Neural progenitor cell (in vitro differentiated cells): ENCODE data around the gene SLC35C1. TPM values are rescaled to one million over a fixed set of nuclear protein-coding genes. Genes with fewer than 3 reads are reported as not detected.

Experiments
- DNase-seq: peaks from one replicate; pipeline ENCODE4 v3.0.0-alpha.2; 2016; ENCODE audit warnings: low spot score
- H2AFZ ChIP-seq: fragments of 200-600 bp; sonication (generic); replicated peaks from 2 replicates; pipeline ENCODE4 v1.6.1; 2016; ENCODE audit warnings: antibody characterized with exemption
- H3F3A ChIP-seq: fragments of 200-600 bp; sonication (generic); 2 replicates; pipeline ENCODE4 v1.6.1; 2016; ENCODE audit warnings: antibody characterized with exemption, low read depth
- H3K27ac ChIP-seq: fragments of 200-600 bp; sonication (generic); 2 replicates; pipeline ENCODE4 v1.5.1; 2016; ENCODE audit warnings: mild to moderate bottlenecking
- H3K27me3 ChIP-seq: fragments of 200-600 bp; sonication (generic); 2 replicates; pipeline ENCODE4 v1.6.1; 2016; ENCODE audit warnings: mild to moderate bottlenecking, moderate library complexity
- H3K36me3 ChIP-seq: fragments of 200-600 bp; sonication (generic); 2 replicates; pipeline ENCODE4 v1.5.1; 2016
- H3K4me1 ChIP-seq: fragments of 200-600 bp; sonication (generic); 2 replicates; pipeline ENCODE4 v1.6.1; 2016; ENCODE audit warnings: mixed run types
- H3K4me2 ChIP-seq: fragments of 200-600 bp; sonication (generic); 2 replicates; pipeline ENCODE4 v1.6.1; 2016
- H3K4me3 ChIP-seq: fragments of 200-600 bp; sonication (generic); 2 replicates; pipeline ENCODE4 v1.5.1; 2016
- H3K79me2 ChIP-seq: fragments of 200-600 bp; sonication (generic); 2 replicates; pipeline ENCODE4 v1.6.1; 2016; ENCODE audit warnings: low read depth
- H3K9ac ChIP-seq: fragments of 200-600 bp; sonication (generic); 2 replicates; pipeline ENCODE4 v1.6.1; 2016
- H3K9me3 ChIP-seq: fragments of 200-600 bp; sonication (generic); 2 replicates; pipeline ENCODE4 v1.5.1; 2016; ENCODE audit warnings: low read depth
- H4K20me1 ChIP-seq: fragments of 200-600 bp; sonication (generic); 2 replicates; pipeline ENCODE4 v1.6.1; 2016; ENCODE audit warnings: low read depth
- H3K27ac Mint-ChIP-seq: 3 replicates; pipeline ENCODE4 v1.8.0; 2021; ENCODE audit warnings: mixed read lengths
- H3K27me3 Mint-ChIP-seq: 2 replicates; pipeline ENCODE4 v1.8.0; 2022; ENCODE audit warnings: low read depth, mild to moderate bottlenecking, inconsistent platforms, moderate library complexity, mixed read lengths; ENCODE audit not compliant: insufficient read depth
- H3K36me3 Mint-ChIP-seq: 3 replicates; pipeline ENCODE4 v1.8.0; 2021; ENCODE audit warnings: mixed read lengths
- H3K4me1 Mint-ChIP-seq: 3 replicates; pipeline ENCODE4 v1.8.0; 2021; ENCODE audit warnings: mixed read lengths
- H3K4me3 Mint-ChIP-seq: 3 replicates; pipeline ENCODE4 v1.8.0; 2021; ENCODE audit warnings: mild to moderate bottlenecking, moderate library complexity, mixed read lengths
- H3K9me3 Mint-ChIP-seq: 3 replicates; pipeline ENCODE4 v1.8.0; 2020; ENCODE audit warnings: mixed read lengths
- CTCF ChIP-seq: fragments of 200-600 bp; sonication (generic); IDR thresholded peaks from 2 replicates; pipeline ENCODE4 v1.5.1; 2017; ENCODE audit warnings: antibody characterized with exemption, mild to moderate bottlenecking
- EZH2 ChIP-seq: fragments of 200-600 bp; sonication (generic); IDR thresholded peaks from 2 replicates; pipeline ENCODE4 v1.6.1; 2017; ENCODE audit warnings: antibody characterized with exemption, mild to moderate bottlenecking, moderate library complexity
- EZH2phosphoT487 ChIP-seq: fragments of 200-600 bp; sonication (generic); IDR thresholded peaks from 2 replicates; pipeline ENCODE4 v1.6.1; 2017; ENCODE audit warnings: antibody characterized with exemption
- total RNA-seq: library from RNA; depleted of rRNA; stranded (reverse); fragments of >200 nt; gene quantifications from 2 replicates; pipeline ENCODE4 v1.2.3, GENCODE V29; 2015; ENCODE audit warnings: low replicate concordance

SLC35C1 gene
- total RNA-seq, 1 donor from 2014 or later = 1.3 TPM

GRCh38 chr11:45788887-45789286 is 16.1 kb upstream of the SLC35C1 start:
- H2AFZ ChIP-seq = no peak overlapping the region
- H3K27me3 ChIP-seq = peaks cover 5% of the 10 kb centered on the region
- H3K79me2 ChIP-seq = no peaks in the 10 kb centered on the region
- no peak overlapping the region for H3K4me2 ChIP-seq
- no peak overlapping the region for H3K9ac ChIP-seq
- H3K4me1 ChIP-seq = no peaks in the 10 kb centered on the region
- peaks cover 6% of the 10 kb centered on the region for H3K9me3 Mint-ChIP-seq
- peaks cover 3% of the 10 kb centered on the region for H3K27me3 Mint-ChIP-seq
- no peaks in the 10 kb centered on the region for H4K20me1 ChIP-seq
- no peak overlapping the region for H3K4me3 ChIP-seq
- no peak overlapping the region for H3K27ac Mint-ChIP-seq
- no peaks in the 10 kb centered on the region for H3F3A ChIP-seq
- TF ChIP-seq EZH2 (no peak), EZH2phosphoT487 (no peak), CTCF (no peak)
- no peak overlapping the region for H3K27ac ChIP-seq
- no peaks in the 10 kb centered on the region for H3K4me1 Mint-ChIP-seq
- no peaks in the 10 kb centered on the region for H3K9me3 ChIP-seq
- H3K4me3 Mint-ChIP-seq = no peak overlapping the region
- H3K36me3 Mint-ChIP-seq = no peaks in the 10 kb centered on the region
- DNase-seq = no peak
- no peaks in the 10 kb centered on the region for H3K36me3 ChIP-seq

GRCh38 chr11:45791524-45791923 is 13.4 kb upstream of the SLC35C1 start:
- Histone ChIP-seq H4K20me1 (no peaks in the 10 kb centered on the region), H3K4me1 (no peaks in the 10 kb centered on the region), H3K27me3 (no peaks in the 10 kb centered on the region), H3F3A (no peaks in the 10 kb centered on the region), H3K79me2 (no peaks in the 10 kb centered on the region), H2AFZ (no peak overlapping the region), H3K4me2 (no peak overlapping the region), H3K4me3 (no peak overlapping the region), H3K9me3 (no peaks in the 10 kb centered on the region), H3K9ac (no peak overlapping the region), H3K27ac (no peak overlapping the region), H3K36me3 (no peaks in the 10 kb centered on the region)
- DNase-seq = no peak
- Mint-ChIP-seq H3K27ac (no peak overlapping the region), H3K36me3 (no peaks in the 10 kb centered on the region), H3K4me3 (no peak overlapping the region), H3K27me3 (peaks cover 6% of the 10 kb centered on the region), H3K9me3 (peaks cover 6% of the 10 kb centered on the region), H3K4me1 (peaks cover 2% of the 10 kb centered on the region)
- no peak for TF ChIP-seq CTCF
- TF ChIP-seq EZH2 = no peak
- no peak for TF ChIP-seq EZH2phosphoT487

- no peaks in the 10 kb centered on the region for H3K27me3 ChIP-seq
- no peaks in the 10 kb centered on the region for H3K36me3 Mint-ChIP-seq
- no peaks in the 10 kb centered on the region for H3K9me3 Mint-ChIP-seq
- H3K4me1 ChIP-seq = no peaks in the 10 kb centered on the region
- H3K27ac ChIP-seq = no peak overlapping the region
- TF ChIP-seq EZH2 (no peak), EZH2phosphoT487 (no peak), CTCF (no peak)
- H3K27me3 Mint-ChIP-seq = peaks cover 11% of the 10 kb centered on the region
- H3K27ac Mint-ChIP-seq = no peak overlapping the region
- no peak overlapping the region for H2AFZ ChIP-seq
- no peak overlapping the region for H3K9ac ChIP-seq
- H3K9me3 ChIP-seq = no peaks in the 10 kb centered on the region
- H3F3A ChIP-seq = no peaks in the 10 kb centered on the region
- H4K20me1 ChIP-seq = no peaks in the 10 kb centered on the region
- no peaks in the 10 kb centered on the region for H3K36me3 ChIP-seq
- H3K4me3 Mint-ChIP-seq = no peak overlapping the region
- H3K4me1 Mint-ChIP-seq = peaks cover 2% of the 10 kb centered on the region
- no peak for DNase-seq
- no peaks in the 10 kb centered on the region for H3K79me2 ChIP-seq
- no peak overlapping the region for H3K4me3 ChIP-seq
- H3K4me2 ChIP-seq = no peak overlapping the region
Measured at GRCh38 chr11:45794169-45794568, 10.8 kb upstream of the SLC35C1 start.

- H4K20me1 ChIP-seq = no peaks in the 10 kb centered on the region
- H3K36me3 ChIP-seq = no peaks in the 10 kb centered on the region
- no peak overlapping the region for H3K4me3 ChIP-seq
- no peaks in the 10 kb centered on the region for H3K79me2 ChIP-seq
- Mint-ChIP-seq H3K36me3 (no peaks in the 10 kb centered on the region), H3K27ac (no peak overlapping the region), H3K4me1 (peaks cover 2% of the 10 kb centered on the region), H3K27me3 (peaks cover 11% of the 10 kb centered on the region), H3K9me3 (no peaks in the 10 kb centered on the region), H3K4me3 (no peak overlapping the region)
- DNase-seq = no peak
- TF ChIP-seq EZH2 = no peak
- TF ChIP-seq CTCF = no peak
- no peak overlapping the region for H3K4me2 ChIP-seq
- H3K9ac ChIP-seq = no peak overlapping the region
- no peaks in the 10 kb centered on the region for H3F3A ChIP-seq
- H3K4me1 ChIP-seq = no peaks in the 10 kb centered on the region
- no peak overlapping the region for H3K27ac ChIP-seq
- H2AFZ ChIP-seq = no peak overlapping the region
- H3K27me3 ChIP-seq = no peaks in the 10 kb centered on the region
- H3K9me3 ChIP-seq = no peaks in the 10 kb centered on the region
Measured at GRCh38 chr11:45795379-45795778, 9.6 kb upstream of the SLC35C1 start.
